ENCODE measurements around the gene LYPD1. TPM values are rescaled to one million over a fixed set of nuclear protein-coding genes. Genes with fewer than 3 reads are reported as not detected.
A peak's percentile ranks its signal among the peaks of the same experiment; 100 is the strongest.
"Not testable (repeated sequence)": the region's sequence is repeated elsewhere in the genome, so short reads cannot be mapped to it uniquely, and the experiment has no call there.

Gene LYPD1
- 1.1 and 1.2 TPM in 2 replicates for total RNA-seq

GRCh38 chr2:132669908-132670495 is at the start of gene LYPD1:
TSS of gene LYPD1 (minus strand) at chr2:132670205. CDS start at chr2:132669932, 273 bp downstream.
- no peak for DNase-seq (ENCODE audit: low read depth in 2 of 2)

GRCh38 chr2:132719480-132719879 is 49.5 kb upstream of the LYPD1 start:
- no peak for DNase-seq (ENCODE audit: low read depth in 2 of 2)

GRCh38 chr2:132716954-132717353 is 46.9 kb upstream of the LYPD1 start:
- no peak for DNase-seq (ENCODE audit: low read depth in 2 of 2)

- no peak for DNase-seq (ENCODE audit: low read depth in 2 of 2)
Measured at GRCh38 chr2:132715386-132716351, 45.7 kb upstream of the LYPD1 start.

GRCh38 chr2:132703396-132703795 is 33.4 kb upstream of the LYPD1 start:
- DNase-seq (ENCODE audit: low read depth in 2 of 2) = peak in 1 of 2 donors; percentile 4

- no peak for DNase-seq (ENCODE audit: low read depth in 2 of 2)
Measured at GRCh38 chr2:132701810-132702209, 31.8 kb upstream of the LYPD1 start.

GRCh38 chr2:132699802-132700201 is 29.8 kb upstream of the LYPD1 start:
- not testable (repeated sequence) for DNase-seq (ENCODE audit: low read depth in 2 of 2)

GRCh38 chr2:132698347-132698746 is 28.3 kb upstream of the LYPD1 start:
- not testable (repeated sequence) for DNase-seq (ENCODE audit: low read depth in 2 of 2)

GRCh38 chr2:132697556-132698205 is 27.7 kb upstream of the LYPD1 start:
- DNase-seq (ENCODE audit: low read depth in 2 of 2) = no peak

- no peak for DNase-seq (ENCODE audit: low read depth in 2 of 2)
Measured at GRCh38 chr2:132692816-132693215, 22.8 kb upstream of the LYPD1 start.

GRCh38 chr2:132691556-132691955 is 21.6 kb upstream of the LYPD1 start:
- no peak for DNase-seq (ENCODE audit: low read depth in 2 of 2)

GRCh38 chr2:132690664-132691303 is 20.8 kb upstream of the LYPD1 start:
- DNase-seq (ENCODE audit: low read depth in 2 of 2) = no peak

- DNase-seq (ENCODE audit: low read depth in 2 of 2) = peak in 1 of 2 donors; percentile 32
Measured at GRCh38 chr2:132681766-132682165, 11.8 kb upstream of the LYPD1 start.

GRCh38 chr2:132680544-132680943 is 10.5 kb upstream of the LYPD1 start:
- no peak for DNase-seq (ENCODE audit: low read depth in 2 of 2)

GRCh38 chr2:132678483-132678882 is 8.5 kb upstream of the LYPD1 start:
- DNase-seq (ENCODE audit: low read depth in 2 of 2) = no peak

- no peak for DNase-seq (ENCODE audit: low read depth in 2 of 2)
Measured at GRCh38 chr2:132677661-132678060, 7.7 kb upstream of the LYPD1 start.

- no peak for DNase-seq (ENCODE audit: low read depth in 2 of 2)
Measured at GRCh38 chr2:132676999-132677398, 7.0 kb upstream of the LYPD1 start.

GRCh38 chr2:132671151-132671835 is 1.3 kb upstream of the LYPD1 start:
- peak in 1 of 2 donors; percentile 58 for DNase-seq (ENCODE audit: low read depth in 2 of 2)

GRCh38 chr2:132670496-132671150 is 618 bp upstream of the LYPD1 start:
- DNase-seq (ENCODE audit: low read depth in 2 of 2) = no peak

Measured in lung microvascular endothelial cell (primary cell).